Activated T-cell treated with anti-CD3 and anti-CD28 coated beads for 48 hours (primary cell): Measurements from ENCODE around the gene CXCR6.
A peak's percentile ranks its signal among the peaks of the same experiment; 100 is the strongest.

Source experiments
- DNase-seq: peaks from one replicate; pipeline ENCODE4 v3.0.0-alpha.2; 2020; ENCODE audit warnings: low read depth

CXCR6 gene

DNA sequence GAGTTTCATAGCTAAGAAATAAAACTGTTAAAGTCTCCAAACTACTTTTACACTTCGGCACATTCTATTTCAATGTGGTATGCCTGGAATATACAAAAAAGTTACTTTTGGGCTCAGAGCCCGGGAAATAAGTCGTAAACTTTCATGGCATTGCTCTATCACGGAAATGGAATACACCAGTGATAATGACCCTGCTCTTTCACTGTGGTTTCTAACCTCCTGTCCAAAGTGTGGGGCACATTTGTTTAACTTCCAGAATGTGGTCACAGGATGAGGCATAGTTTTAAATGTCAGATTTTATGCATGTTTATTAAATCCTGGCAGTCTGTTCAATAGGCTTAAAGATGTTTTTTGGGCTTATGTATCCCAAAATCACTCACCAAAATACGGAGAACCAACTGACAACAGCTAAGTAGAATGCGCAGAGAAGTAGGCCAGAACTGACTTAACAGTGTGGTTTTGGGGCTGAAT, 5.1 kb downstream of the CXCR6 start:
- DNase-seq = no peak

DNA sequence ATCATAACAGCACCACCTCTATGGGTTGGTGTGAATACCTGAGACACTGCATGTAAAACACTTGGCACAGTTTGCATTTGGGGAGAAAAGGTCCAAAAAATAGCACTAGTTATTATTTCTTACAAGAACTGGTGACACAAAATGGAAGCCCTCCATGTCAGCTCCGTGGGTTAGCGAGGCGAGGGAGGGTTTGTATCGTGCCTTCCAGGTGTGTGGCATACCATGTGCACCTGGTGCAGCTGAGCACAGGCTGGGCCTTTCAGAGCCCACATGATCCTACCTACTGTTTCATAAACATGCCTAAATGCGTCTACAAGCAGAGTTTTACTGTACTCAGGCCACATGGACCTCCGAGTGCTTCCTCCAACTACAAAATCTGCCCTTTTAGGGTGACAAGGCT, 5.6 kb downstream of the CXCR6 start:
- no peak for DNase-seq

DNA sequence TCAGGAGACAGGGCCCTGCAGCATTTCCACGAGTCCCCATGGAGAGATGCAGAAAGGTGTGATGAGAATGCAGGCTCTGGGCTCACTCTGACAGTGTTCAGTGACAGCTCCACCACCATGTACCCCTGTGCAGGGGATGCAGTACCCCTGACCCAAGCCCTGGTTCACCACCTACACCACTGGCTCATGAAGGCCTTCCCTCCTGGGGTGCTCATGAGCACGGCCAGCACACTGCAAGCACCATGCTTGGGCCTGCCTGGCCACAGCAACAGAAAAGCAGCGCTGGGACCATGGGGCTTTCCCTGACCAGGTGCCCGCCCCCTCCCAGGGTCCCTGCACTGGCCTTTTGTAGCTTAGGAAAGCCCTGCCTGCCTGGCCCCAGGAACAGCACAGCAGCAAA, 6.2 kb downstream of the CXCR6 start:
- no peak for DNase-seq

DNA sequence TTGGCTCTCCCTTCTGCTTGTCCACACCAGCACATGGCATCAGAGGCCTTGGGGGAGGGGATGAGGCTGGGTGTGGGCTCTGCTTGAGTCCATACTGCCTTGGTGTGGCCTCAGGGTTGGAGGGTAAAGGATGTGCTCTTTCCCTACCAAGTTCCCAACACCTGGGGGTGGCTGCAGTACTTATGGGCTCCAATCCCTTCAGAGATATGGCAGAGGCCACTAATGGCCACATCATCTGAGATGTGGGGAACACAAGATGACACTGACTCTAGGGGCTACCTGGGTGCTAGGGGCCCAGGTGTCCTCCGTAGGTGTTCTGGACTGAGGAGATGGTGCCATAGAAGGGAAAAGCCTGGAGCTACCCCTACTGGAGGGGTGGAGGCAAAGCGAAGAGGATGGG, 6.9 kb downstream of the CXCR6 start:
- DNase-seq = no peak

DNA sequence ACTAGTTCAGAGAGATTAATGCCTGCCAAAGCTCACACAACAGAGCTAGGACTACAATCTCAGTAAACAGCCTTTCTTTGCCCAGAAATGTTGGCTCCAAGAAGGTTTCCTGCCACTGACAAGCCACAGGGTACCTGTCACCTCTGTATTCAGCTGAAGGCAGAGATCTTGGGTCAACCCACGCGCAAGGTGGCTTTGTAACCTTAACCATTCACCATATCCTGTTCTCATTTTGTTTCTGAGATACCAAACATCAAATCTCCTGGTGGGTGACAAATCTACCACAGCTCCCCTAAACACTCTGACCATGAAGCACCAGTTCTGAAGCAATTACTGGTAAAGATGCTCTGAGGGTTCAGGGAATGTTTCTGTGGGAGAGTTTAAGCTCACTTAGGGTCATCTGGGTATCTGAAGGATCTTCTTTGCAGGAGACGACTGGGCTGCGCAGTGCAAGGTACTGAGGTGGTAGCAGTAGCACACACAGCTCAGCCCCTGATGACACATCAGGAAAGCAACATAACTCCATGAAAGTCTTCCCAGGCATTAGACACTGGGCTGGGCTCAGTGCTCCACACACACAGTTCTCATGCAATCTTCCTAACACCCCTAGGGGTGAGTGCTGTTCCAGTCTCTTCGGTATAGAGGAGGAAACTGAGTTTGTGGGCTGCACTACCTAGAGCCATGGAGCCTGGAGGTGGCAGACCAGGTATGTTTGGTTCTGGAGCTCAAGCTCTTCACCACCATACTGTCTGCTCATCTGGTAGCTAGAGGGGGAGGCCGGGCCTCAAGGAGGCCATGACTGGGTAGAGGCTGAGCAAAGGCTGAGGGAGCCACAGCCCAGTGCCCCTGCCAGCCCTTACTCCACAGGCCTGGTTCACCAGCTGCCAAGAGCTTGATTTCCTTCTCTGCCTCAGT, 7.7 kb downstream of the CXCR6 start:
- peak; percentile 51 for DNase-seq

DNA sequence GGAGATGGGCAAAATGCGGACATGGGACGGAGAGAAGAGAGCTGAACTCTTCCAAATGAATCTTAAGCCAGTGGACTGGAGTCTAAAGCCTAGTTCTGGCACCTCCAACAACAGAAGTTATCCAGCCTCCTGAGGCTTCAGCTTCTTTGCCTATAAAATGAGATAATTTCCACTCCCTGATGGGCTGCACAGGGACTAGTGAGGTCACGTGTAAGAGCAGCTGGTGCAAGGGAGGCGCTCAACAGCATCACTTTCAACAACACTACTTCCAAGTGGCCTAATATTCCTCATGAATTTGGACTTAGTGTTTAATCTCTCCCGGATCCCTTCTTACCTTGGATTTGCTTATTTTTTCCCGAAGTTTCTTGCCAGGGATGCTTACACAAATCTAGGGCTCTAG, 8.7 kb downstream of the CXCR6 start:
- no peak for DNase-seq

DNA sequence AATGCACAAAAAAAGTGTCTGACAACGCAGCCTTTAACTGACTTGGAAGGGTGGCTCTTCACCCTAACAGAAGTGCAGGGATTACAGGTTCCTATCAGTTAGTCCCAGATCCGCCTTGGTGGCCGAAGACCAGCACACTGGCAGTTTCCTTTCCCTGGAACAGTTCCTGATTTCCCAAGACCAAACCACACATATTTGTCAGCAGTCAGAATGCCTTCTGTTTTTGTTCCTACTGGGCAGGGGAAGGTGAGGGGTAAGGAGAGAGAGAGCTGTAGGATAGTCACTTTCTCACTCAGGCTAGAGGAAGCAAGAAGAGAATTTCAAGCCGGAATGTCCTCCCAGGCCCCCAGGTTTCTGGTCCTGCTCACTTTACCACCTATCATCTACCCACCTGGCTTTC, 9.2 kb downstream of the CXCR6 start:
- no peak for DNase-seq

DNA sequence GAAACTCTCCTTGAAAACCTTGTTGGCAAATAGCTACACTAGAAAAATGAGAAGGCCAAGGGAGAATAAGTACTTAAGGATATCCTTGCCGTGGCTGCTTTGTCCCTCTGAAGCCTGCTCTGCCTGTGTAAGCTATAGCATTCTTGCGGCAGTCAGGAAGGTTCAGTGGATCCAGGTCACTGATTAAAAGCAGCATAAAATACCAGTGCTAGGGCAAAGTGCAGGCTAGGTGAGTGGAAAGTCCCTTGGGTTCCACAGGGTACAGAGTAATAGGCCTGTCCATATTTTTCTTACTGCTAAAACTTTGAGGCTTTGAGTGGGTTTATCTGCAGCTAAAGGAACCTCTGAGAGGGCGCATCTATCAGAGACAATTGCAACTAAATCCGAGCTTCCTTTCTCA, 10.3 kb downstream of the CXCR6 start:
- no peak for DNase-seq

DNA sequence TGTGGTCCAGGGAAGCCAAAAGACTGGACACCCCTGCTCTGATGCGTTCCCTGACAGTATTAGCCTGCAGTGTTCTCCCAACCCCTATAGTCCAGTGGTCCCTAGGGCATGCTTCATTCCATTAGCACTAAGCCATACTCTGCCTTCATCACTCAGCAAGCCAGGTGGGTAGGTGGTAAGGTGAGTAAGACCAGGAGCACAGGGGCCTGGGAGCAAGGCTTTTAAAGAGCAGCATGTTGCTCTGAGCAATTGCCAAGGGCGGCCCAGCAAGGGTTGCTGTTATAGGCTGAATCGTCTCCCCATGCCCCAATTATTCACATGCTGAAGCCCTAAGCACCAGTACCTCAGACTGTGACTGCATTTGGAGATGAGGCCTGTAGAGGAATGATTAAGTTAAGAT, 11.0 kb downstream of the CXCR6 start:
- no peak for DNase-seq

DNA sequence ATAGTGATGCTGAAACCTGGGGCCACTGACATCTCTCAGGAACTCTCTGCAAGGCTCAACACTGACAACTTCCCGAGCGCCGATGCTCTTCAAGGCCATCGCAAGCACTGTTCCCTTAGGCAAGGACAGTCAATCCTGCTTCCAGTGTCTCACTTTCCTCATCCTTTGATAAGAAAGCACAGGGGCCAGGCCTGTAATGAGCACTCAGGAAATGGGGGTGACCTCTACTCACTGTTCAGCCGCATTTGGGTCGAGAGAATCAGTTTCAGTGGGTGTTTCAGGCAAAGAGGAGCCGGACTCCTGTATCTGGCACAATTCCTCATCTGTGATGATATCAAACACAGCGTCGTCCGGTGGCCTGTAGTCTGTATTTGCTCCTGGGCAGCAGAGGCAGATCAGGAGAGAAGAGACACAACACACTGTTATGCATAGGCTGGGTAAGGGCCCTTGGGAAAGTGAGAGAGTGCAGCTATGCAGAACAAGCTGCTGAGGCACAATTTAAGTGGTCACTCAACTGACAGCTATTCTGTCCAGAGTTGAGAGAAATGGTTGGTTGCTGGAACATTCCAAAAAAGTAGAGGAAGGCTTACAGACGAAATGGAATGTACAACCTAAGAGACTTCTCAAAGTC, 11.9 kb downstream of the CXCR6 start:
- no peak for DNase-seq

DNA sequence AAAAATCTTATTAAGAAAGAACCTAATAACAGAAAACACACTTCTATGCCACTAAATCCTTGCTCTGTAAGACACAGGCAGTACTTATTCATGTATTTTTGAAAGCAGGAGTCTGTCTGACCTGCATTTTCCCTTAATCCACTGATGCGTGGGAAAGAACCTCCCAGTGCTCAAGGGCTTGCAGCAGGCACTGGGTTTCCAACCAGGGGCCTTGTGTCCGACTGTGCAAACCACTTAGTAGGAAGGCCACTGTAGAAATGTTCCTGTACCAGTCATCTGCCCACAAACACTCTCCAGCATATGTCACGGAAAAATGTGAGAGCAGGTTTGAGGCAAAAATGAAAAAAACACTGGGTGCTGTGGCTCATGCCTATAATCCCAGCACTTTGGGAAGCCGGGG, 12.4 kb downstream of the CXCR6 start:
- DNase-seq = no peak

DNA sequence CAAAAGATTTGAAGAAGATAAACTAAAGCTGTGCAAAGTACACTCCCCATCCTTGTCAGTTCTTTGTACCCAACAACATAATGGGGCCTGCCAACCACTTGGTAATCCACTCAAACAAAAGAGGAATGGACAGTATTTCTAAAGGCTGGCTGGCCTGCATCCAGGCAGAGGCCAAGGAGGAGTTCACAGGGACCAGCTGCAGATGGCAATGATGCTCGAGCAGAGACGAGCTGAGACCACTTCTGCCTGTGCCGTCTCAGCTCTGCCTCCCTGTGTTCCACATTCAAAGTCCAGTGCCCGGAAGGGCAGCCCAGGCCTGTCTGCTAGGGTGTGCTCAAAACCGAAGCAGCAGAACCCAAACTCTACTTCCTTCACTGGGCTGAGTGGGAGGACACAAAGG, 14.3 kb downstream of the CXCR6 start:
- no peak for DNase-seq

DNA sequence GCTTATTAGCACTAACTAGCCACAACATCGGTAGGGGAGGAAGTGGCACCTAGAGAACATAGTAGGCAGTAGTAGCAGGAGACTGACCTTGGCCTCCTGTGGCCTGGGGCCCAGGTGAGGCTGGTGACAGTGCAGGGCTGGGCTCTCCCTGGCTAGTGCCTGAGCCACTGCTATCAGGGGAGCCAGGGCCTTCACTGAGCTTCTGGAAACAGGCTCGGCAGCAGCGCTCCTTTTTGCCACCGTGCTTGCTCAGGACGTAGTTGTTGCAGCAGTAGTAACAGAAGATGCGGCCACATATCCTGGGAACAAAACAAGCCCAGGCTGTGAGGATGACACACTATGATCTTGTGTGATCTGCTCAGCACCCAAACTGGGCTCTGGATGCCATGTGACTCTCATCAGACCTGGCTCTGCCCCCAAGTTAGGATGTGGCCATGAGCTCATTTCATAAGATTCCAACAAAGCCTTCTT, 15.1 kb downstream of the CXCR6 start:
- no peak for DNase-seq

DNA sequence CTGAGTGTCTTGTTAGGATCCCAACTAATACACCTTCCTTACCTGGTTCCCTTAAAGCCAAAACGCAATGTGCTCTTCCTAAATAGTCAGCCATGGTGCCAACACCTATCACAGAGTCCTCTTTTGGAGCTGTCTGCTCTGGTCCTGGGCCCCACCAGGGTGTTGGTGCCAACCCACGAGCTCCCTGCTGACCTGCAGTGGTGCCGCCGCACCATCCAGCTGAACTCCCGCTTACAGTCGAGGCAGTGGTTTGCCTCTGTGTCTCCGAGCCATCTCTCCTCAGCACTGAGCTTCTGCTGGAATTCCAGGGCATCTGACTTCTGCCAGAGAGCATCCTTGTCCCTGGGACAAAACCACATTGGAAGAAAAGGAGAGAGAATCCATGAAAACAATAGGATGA, 15.9 kb downstream of the CXCR6 start:
- no peak for DNase-seq

DNA sequence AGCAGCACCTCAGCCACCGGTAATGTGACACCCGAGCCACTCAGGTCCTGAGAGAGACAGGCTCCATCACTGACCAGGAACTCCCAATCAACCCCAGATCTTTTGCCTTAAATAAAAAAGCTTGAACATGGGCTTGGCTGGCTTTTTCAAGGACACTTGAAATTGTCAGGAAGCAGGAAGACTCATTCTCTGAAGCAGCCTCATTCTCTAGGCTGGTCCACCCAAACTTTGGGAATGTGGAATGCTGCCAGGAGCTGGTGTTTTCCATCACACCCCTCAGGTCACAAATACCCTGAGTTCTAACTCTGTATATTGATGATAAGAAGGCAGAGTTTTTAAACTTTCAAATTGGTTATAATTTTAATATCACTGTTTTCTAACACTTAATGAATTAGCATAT, 17.0 kb downstream of the CXCR6 start:
- DNase-seq = no peak

DNA sequence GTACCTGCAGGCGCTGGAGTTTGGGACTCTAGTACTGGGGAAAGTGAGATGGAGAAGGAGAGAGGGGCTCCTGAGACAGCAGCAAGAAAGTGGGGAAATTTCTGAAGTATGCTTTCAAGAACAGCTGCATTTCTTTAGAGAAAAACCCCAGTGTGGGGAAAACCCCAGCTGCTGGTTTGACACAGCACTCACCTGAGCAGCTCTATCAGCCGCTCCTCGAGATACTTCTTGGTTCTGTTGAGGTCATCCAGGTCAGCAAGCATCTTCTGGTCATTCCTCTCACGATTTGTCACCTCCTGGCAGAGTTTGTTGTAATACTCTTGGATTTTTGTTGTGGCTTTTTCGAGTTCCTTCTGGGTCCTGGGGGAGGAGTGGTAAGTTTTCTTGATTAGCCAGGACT, 18.8 kb downstream of the CXCR6 start:
- DNase-seq = no peak

DNA sequence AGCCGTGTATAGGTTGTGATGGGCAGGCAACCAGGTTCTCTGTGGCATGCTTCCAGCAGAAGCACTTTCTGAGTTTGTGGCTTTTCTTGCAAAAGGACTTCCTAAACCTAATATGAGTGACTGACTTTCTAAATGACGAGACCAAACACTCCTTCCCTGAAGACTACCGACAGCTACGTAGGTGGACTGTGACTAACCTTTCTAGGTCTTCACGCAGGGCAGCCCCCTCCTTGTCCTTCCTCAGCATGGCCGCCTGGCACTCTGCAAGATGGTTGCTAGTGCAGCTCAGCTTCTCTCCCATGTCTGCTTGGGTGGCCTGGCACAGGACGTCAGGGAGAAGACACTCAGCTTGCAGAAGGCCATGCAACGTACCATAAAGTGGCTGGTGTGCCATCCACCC, 20.9 kb downstream of the CXCR6 start:
- peak; percentile 50 for DNase-seq

DNA sequence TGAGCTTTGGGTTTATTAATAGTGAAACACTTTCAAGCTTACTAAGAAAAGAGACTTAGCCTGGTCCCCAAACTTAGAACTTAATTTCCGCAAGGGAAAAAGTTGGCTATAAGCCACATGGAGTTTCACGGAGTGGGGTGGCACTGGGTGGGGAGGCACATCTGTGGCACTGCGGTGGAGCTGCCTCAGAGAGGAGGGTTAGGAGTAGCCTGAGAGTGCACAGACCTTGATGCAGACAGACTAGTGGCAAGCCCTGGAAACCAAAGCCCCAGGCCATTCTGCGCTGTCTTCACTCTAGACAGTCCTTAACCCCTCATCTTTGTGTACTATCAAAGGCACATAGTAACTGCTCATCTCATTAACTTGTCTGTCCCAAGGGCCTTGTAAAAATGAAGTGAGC, 22.0 kb downstream of the CXCR6 start:
- no peak for DNase-seq

DNA sequence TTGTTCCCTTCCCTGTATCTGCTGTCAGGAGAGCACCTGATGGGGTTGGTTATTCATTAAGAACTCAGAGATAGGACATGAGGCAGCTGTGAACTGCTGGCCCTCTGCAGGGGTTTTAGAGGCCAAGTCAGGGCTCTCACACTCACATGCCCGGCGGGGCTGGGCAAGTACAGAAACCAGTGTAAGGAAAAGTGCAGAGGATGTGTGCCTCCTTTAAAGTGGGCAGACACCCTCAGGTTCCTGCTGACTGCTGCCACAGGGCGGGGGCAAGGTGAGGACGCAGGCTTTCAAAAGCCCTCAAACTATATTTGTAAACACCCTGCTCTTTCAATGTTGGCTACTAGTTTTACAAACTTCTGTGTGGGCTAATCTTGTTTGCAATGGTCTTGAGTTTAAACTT, 22.4 kb downstream of the CXCR6 start:
- no peak for DNase-seq

DNA sequence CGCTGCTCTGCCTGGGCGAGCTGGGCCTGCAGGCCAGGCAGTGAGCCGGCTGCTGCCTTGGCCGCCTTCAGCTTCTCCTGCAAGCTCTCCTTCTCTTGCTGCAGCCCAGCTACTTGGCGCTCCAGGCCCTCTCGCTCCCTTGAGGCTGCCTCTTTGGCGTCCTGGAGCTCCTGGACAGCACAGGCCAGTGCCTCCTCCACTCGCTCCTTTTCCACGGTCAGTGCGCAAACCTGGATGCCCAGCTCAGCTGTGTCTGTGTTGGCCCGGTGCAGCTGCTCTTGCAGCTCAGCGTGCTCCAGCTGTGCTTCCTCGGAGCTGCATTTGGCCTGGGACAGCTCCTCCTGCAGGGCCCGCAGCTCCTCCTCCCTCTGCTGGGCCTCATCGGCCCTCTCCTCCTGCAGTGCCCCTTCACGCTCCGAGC, 23.1 kb downstream of the CXCR6 start:
- DNase-seq = no peak

DNA sequence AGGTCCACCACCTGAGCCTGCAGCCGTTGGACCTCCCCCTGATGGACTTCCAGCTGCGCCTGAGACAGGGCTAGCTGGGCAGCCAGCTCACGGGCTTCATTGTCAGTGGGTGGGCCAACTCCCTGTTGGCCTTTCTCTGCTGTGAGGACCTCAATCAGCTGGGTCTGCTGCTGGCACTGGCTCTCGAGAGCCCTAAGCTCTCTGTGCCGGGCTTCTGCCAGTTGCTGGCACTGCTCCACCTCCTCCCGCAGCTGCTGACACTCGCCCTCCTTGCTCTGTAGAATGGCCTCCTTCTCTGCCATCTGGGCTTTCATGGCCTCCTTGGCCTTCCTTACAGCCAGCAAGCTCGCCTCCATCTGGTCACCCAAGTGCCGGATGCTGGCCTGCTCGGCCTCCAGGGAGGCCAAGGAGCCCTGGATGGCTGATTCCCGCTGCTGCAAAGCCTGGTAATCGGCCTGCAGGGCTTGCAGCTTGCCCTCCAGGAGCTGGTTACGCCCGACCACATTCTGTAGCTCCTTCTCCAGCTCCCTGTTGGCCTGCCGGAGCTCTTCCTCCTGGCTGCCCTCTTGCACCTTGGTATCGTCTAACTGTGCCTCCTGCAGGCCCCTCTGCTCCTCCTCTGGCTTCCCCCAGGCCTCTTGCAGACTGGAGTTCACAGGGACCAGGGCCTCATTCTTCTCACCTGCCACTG, 23.8 kb downstream of the CXCR6 start:
- no peak for DNase-seq

DNA sequence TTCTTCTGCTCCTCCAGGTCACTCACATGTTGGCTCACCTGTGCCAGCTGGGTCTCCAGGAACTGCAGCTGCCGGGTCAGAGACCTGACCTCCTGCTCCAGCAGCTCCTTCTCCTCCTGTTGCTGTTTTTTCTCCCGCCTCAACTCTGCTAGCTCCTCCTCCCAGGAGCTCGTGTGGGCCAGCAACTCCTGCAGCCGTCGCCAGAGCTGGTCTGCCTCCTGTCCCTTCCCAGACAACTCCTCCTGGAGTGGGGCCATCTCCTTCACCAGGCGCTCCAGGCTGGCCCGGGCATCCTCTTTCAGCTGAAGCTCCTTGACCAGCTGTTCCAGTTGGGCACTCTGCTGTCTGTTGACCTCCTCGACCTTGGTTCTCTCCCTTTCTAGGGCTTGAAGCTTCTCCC, 24.5 kb downstream of the CXCR6 start:
- no peak for DNase-seq

DNA sequence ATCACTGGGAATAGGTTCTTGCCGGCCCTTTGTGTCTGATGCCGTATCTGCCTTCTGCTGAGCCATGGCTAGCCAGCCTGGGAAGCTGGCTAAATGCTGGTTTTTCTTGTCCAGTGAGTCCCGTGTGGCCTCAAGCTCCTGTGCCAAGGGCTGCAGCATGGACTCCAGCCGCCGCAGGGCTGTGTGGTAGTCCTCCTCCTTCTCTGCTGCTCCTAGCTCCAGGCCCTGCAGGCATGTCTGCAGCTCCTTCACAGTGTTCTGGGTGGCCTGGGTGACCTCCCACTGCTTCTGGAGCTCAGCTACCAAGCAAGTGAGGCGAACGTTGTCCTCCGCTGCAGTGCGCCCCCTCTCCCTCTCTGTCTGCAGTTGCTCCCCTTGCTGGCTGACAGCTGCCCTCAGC, 24.9 kb downstream of the CXCR6 start:
- no peak for DNase-seq
